ENCODE results near the gene TTC21A. TPM values are rescaled to one million over a fixed set of nuclear protein-coding genes. Genes with fewer than 3 reads are reported as not detected.

TTC21A gene
- total and polyA plus RNA-seq, 2 experiments from 2014 or later, result 1.8 to 2.0 TPM

DNA sequence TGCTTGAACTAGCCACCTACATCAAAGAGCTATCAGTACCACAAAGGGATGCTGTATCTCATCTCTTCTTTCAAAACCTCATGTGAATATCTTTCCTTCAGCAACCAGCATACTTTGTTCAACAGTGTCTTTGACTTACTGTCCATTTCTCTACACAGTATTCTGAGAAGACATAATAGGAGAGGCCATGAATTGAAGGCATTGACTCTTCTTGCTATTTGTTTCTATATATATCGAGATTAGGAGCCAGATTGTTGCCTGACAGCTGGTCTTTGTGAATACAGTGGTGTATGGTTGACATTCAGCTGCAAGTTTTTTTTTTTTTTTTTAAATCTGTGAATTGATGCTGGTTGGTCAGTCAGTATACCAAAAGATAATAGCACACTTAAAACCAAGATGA is 58.0 kb downstream of the TTC21A start:
- ATAC-seq (no peak), DNase-seq (ENCODE audit: low spot score) (no peak)
- no peak overlapping the region for H3K4me3 ChIP-seq
- Mint-ChIP-seq H3K9me3 (no peaks in the 10 kb centered on the region; the same call in 2 of the 3 replicates), H3K36me3 (ENCODE audit: low read depth) (no peaks in the 10 kb centered on the region; the same call in 2 of the 3 replicates), H3K27me3 (ENCODE audit: insufficient read depth, low read depth, poor library complexity) (peaks cover 4% of the 10 kb centered on the region), H3K27ac (no peak overlapping the region), H3K4me3 (no peak overlapping the region), H3K4me1 (peaks cover 18% of the 10 kb centered on the region)
- H3K79me2 ChIP-seq (replicated peaks; ENCODE audit: insufficient read depth), result no peaks in the 10 kb centered on the region
- no peaks in the 10 kb centered on the region for H3K36me3 ChIP-seq (ENCODE audit: insufficient read depth)
- no peak overlapping the region for H2AFZ ChIP-seq
- TF ChIP-seq STAT1 (IDR thresholded peaks at IDR 0.05; ENCODE audit: unreplicated experiment) (no peak), EZH2 (IDR thresholded peaks at IDR 0.05; ENCODE audit: low read depth, unreplicated experiment) (no peak)
- no peaks in the 10 kb centered on the region for H3K9me2 ChIP-seq (ENCODE audit: insufficient read depth)
- H3F3A ChIP-seq (replicated peaks; ENCODE audit: low read depth), result no peaks in the 10 kb centered on the region
- no peaks in the 10 kb centered on the region for H3K4me1 ChIP-seq (ENCODE audit: insufficient read depth)
- H3K4me2 ChIP-seq, result no peak overlapping the region
- H4K20me1 ChIP-seq (replicated peaks; ENCODE audit: insufficient read depth), result no peaks in the 10 kb centered on the region
- no peaks in the 10 kb centered on the region for H3K27me3 ChIP-seq (ENCODE audit: insufficient read depth)
- H3K27ac ChIP-seq (ENCODE audit: low read depth), result no peak overlapping the region

GRCh38 chr3:39166134-39166710 is 58.7 kb downstream of the TTC21A start:
- H3K4me2 ChIP-seq, result no peak overlapping the region
- no peaks in the 10 kb centered on the region for H3K27me3 ChIP-seq (ENCODE audit: insufficient read depth)
- Mint-ChIP-seq H3K9me3 (no peaks in the 10 kb centered on the region; the same call in 2 of the 3 replicates), H3K27me3 (ENCODE audit: insufficient read depth, low read depth, poor library complexity) (peaks cover 4% of the 10 kb centered on the region), H3K27ac (no peak overlapping the region), H3K4me3 (no peak overlapping the region), H3K36me3 (ENCODE audit: low read depth) (no peaks in the 10 kb centered on the region; the same call in 2 of the 3 replicates), H3K4me1 (peaks cover 18% of the 10 kb centered on the region)
- no peak overlapping the region for H2AFZ ChIP-seq
- H3F3A ChIP-seq (replicated peaks; ENCODE audit: low read depth), result no peaks in the 10 kb centered on the region
- no peak for DNase-seq (ENCODE audit: low spot score)
- no peak overlapping the region for H3K4me3 ChIP-seq
- ATAC-seq, result no peak
- no peaks in the 10 kb centered on the region for H3K79me2 ChIP-seq (replicated peaks; ENCODE audit: insufficient read depth)
- no peaks in the 10 kb centered on the region for H3K9me2 ChIP-seq (ENCODE audit: insufficient read depth)
- no peaks in the 10 kb centered on the region for H3K36me3 ChIP-seq (ENCODE audit: insufficient read depth)
- no peaks in the 10 kb centered on the region for H4K20me1 ChIP-seq (replicated peaks; ENCODE audit: insufficient read depth)
- H3K27ac ChIP-seq (ENCODE audit: low read depth), result no peak overlapping the region
- H3K4me1 ChIP-seq (ENCODE audit: insufficient read depth), result no peaks in the 10 kb centered on the region
- TF ChIP-seq ZNF114 (CRISPR knock-in tag; IDR thresholded peaks at IDR 0.05) (no peak), STAT1 (IDR thresholded peaks at IDR 0.05; ENCODE audit: unreplicated experiment) (no peak), NANOG (IDR thresholded peaks at IDR 0.05; ENCODE audit: borderline replicate concordance) (no peak), POLR2AphosphoS5 (IDR thresholded peaks at IDR 0.05; ENCODE audit: low read depth) (no peak), EZH2 (IDR thresholded peaks at IDR 0.05; ENCODE audit: low read depth, unreplicated experiment) (no peak), ZNF462 (CRISPR knock-in tag; IDR thresholded peaks at IDR 0.05) (no peak), CTCF (conservative IDR thresholded peaks at IDR 0.05; ENCODE audit: low read depth in 2 of 2) (no peak)
- TF ChIP-seq, protein P1, sequence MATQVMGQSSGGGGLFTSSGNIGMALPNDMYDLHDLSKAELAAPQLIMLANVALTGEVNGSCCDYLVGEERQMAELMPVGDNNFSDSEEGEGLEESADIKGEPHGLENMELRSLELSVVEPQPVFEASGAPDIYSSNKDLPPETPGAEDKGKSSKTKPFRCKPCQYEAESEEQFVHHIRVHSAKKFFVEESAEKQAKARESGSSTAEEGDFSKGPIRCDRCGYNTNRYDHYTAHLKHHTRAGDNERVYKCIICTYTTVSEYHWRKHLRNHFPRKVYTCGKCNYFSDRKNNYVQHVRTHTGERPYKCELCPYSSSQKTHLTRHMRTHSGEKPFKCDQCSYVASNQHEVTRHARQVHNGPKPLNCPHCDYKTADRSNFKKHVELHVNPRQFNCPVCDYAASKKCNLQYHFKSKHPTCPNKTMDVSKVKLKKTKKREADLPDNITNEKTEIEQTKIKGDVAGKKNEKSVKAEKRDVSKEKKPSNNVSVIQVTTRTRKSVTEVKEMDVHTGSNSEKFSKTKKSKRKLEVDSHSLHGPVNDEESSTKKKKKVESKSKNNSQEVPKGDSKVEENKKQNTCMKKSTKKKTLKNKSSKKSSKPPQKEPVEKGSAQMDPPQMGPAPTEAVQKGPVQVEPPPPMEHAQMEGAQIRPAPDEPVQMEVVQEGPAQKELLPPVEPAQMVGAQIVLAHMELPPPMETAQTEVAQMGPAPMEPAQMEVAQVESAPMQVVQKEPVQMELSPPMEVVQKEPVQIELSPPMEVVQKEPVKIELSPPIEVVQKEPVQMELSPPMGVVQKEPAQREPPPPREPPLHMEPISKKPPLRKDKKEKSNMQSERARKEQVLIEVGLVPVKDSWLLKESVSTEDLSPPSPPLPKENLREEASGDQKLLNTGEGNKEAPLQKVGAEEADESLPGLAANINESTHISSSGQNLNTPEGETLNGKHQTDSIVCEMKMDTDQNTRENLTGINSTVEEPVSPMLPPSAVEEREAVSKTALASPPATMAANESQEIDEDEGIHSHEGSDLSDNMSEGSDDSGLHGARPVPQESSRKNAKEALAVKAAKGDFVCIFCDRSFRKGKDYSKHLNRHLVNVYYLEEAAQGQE (IDR thresholded peaks at IDR 0.05; ENCODE audit: unreplicated experiment), result no peak

All from GM23338 (cell line).